Urinary bladder (tissue), 4 donors: Measurements from ENCODE around the gene MRPL57. TPM values are rescaled to one million over a fixed set of nuclear protein-coding genes. Genes with fewer than 3 reads are reported as not detected.
"Not testable (repeated sequence)": the region's sequence is repeated elsewhere in the genome, so short reads cannot be mapped to it uniquely, and the experiment has no call there.

Experiments
- DNase-seq: peaks from one replicate; pipeline ENCODE4 v3.0.0-alpha.2; 2015; ENCODE audit errors: extremely low spot score
- H3K27ac ChIP-seq: one replicate; pipeline ENCODE4 v1.5.1; 2013; ENCODE audit warnings: low read depth, mild to moderate bottlenecking, moderate library complexity
- H3K36me3 ChIP-seq: one replicate; pipeline ENCODE4 v1.6.1; 2013; ENCODE audit warnings: mild to moderate bottlenecking, moderate library complexity; ENCODE audit not compliant: insufficient read depth
- H3K4me1 ChIP-seq: one replicate; pipeline ENCODE4 v1.6.1; 2013; ENCODE audit warnings: mild to moderate bottlenecking, moderate library complexity; ENCODE audit not compliant: insufficient read depth
- H3K4me3 ChIP-seq: one replicate; pipeline ENCODE4 v1.5.1; 2013; ENCODE audit warnings: low read depth, low read length
- WGBS: extraction: QIAGEN DNeasy Blood & Tissue Kit; methylation state at CpG from one replicate; pipeline ENCODE4 v1.1.7; 2013; 5-methylcytosine and 5-hydroxymethylcytosine counted together
- polyA plus RNA-seq: library from polyadenylated mRNA; stranded (reverse); fragments of 200-250 nt; gene quantifications from one replicate; pipeline ENCODE4 v1.2.3, GENCODE V29; 2013
- small RNA-seq: library from RNA; depleted of rRNA; stranded (forward); fragments of <200 nt; gene quantifications from one replicate; pipeline ENCODE3, GENCODE V24; 2014
- total RNA-seq: library from RNA; depleted of rRNA; stranded (reverse); fragments of >200 nt; gene quantifications from one replicate; pipeline ENCODE4 v1.2.3, GENCODE V29; 2014
- donor health status: healthy with polysubstance abuse.
- donor health status: healthy.

The MRPL57 gene
- total and polyA plus RNA-seq, 2 donors = 13.4 to 22.2 TPM

DNA sequence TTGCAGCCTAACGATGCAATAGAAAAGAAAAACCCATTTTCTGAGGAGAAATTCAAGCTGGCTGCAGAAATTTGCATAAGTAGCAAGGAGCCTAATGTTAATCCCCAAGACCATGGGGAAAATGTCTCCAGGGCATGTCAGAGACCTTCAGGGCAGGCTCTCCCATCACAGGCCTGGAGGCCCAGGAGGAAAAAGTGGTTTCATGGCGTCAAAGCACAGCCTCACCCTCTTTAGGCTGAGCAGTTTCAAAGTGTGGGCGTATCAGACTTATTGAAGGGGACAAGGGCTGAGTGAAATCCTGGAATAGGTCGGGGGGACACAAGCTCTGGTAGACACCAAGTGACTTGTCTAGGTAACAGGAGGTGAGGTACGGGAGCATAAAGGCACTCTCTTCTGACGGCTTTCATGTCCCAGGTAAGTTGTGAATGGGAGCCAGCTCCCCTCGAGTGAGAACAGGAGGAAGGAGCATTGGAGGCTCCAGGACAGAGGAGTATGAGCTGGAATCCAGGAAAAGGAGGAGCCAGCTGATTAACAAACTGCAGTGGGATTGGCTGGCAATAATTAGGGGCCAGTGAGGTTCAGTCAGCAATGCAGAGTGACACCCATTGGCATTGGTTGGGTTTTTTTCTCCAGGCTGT is 35.8 kb downstream of the MRPL57 start:
- DNase-seq = no peak
- 86% methylated on average over 7 of the region's 7 CpGs for WGBS

DNA sequence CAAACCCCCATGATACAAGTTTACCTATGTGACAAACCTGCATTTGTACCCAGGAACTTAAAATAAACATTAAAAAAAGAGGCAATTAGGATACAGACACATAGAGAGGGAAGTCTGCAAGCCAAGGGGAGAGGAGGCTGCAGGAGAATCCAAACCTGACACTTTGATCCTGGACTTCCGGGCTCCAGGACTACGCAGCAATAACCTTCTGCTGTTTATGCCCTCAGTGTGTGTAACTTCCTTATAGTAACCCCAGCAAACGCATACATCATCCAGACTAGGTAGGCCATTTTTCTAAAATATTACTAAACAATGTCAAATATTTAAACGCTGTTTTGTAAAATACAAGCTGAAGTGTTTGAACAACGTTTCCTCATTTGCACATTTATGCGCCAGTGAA is 39.0 kb downstream of the MRPL57 start:
- not testable (repeated sequence) for H3K27ac ChIP-seq, H3K36me3 ChIP-seq, H3K4me1 ChIP-seq, DNase-seq, H3K4me3 ChIP-seq
- 60% methylated on average over 6 of the region's 6 CpGs for WGBS

More for the DNA sequence above, 35.8 kb downstream of the MRPL57 start:
- Histone ChIP-seq H3K4me1 (no peaks in the 10 kb centered on the region), H3K36me3 (no peaks in the 10 kb centered on the region), H3K27ac (no peak overlapping the region), H3K4me3 (no peak overlapping the region)

DNA sequence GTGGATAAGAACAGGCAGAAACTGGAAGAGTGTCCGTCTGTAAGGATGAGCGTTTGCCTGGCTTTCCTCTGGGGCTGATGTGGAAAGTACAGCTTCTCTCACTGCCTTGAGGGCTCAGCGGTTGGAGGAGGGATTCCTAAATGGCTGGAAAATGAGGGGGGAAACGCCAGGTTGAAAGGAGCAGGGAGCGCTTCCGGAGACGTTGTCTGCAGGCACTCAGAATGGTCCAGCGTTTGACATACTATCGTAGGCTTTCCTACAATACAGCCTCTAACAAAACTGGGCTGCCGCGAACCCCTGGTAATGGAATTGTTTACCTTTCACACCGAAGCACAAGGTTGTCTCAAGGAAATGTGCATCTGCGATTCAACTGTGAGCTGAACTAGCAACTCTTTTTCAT is 39.9 kb downstream of the MRPL57 start:
- WGBS = 15% methylated on average over 13 of the region's 13 CpGs
- Histone ChIP-seq H3K4me3 (no peak overlapping the region), H3K36me3 (no peaks in the 10 kb centered on the region), H3K4me1 (no peaks in the 10 kb centered on the region), H3K27ac (no peak overlapping the region)
- no peak for DNase-seq

DNA sequence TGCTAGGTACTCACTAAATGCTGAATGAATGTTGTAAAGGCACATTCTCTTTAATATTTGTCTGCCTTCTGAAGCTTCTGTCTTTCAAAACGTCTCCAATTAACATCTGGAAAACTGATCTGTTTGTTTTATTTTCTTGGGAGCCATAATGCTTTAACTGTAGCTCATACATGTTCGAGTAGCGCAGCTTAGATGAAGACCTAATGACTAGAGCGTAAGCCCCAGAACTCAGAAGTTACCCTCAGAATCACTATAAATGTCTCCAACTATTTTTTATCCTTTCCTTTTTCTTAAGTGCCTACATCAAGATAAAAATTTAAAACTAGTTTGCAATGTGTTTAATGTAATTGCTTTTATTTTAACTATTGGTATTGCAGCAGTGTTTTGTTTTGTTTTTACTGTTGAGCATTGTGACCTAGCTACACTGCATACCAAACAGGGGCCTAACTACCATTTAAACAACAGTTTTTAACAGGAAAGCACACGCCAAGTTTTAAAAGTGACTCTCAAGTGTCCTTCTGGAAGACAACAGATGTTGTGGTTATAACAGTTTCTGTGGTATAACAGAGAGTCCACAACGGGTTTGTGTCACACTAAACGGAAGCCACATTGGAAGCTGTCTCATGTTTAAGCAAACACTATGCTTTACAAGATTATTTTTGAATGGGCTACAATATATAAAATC is 42.0 kb downstream of the MRPL57 start:
- WGBS = 52% methylated on average over 7 of the region's 7 CpGs
- H3K27ac ChIP-seq = no peak overlapping the region
- H3K4me3 ChIP-seq = no peak overlapping the region
- DNase-seq = no peak
- H3K36me3 ChIP-seq = no peaks in the 10 kb centered on the region
- H3K4me1 ChIP-seq = no peaks in the 10 kb centered on the region

DNA sequence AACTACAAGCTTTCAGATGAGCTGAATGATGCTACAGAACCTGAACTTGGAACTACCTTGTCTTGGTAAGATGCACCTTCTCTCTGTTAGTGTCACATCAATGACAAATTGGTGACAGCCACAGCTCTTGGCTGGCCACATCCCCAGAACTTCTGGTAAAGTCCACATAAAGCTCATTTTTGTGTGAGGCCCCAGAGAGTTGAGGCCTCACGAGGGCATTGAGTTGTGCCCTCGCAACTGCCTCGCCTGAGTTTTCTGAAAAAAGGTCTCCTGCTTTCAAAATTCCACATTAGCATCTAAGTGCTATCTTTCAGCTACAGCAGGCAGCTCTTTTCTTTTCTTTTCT is 42.6 kb downstream of the MRPL57 start:
- Histone ChIP-seq H3K4me3 (no peak overlapping the region), H3K36me3 (no peaks in the 10 kb centered on the region), H3K27ac (no peak overlapping the region), H3K4me1 (no peaks in the 10 kb centered on the region)
- no peak for DNase-seq
- 70% methylated on average over 3 of the region's 3 CpGs for WGBS

DNA sequence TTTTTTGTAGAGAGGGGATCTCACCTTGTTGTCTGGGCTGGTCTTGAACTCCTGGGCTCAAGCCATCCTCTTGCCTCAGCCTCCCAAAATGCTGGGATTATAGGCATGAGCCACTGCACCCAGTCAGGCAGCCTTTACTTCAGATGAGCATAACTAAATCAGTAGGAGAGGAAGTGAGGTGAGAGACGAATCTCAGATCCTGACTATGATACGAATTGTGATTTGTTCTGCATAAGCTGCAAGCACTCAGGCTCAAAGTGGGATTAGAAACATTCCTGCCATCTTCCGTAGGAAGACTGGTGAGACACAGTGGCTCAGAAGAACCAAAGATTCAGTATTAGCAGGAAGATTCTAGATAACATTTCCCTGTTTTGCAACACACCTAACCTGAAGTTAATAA is 43.3 kb downstream of the MRPL57 start:
- WGBS = 60% methylated on average over 3 of the region's 3 CpGs
- H3K4me3 ChIP-seq, DNase-seq: not testable (repeated sequence)

DNA sequence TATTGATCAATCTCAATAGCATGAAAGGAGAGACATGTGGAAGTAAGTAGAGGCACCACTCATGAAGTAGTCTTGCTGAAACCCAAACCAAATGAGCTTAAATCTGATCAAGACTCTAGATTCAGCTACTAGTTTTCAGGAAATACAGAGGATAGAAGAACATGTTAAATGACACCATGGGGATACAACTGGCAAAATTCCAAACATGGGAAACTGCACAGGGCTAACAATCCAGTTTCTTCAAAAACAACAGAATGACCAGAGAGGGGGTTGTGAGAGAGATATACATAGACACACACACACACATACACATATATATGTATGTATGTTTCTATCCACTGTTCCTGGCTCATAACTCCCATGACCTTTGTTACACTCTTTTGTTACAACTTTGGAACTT is 44.8 kb downstream of the MRPL57 start:
- Histone ChIP-seq H3K27ac (no peak overlapping the region), H3K4me3 (no peak overlapping the region), H3K4me1 (no peaks in the 10 kb centered on the region), H3K36me3 (no peaks in the 10 kb centered on the region)
- DNase-seq = no peak

More for the DNA sequence above, 43.3 kb downstream of the MRPL57 start:
- not testable (repeated sequence) for H3K4me1 ChIP-seq, H3K27ac ChIP-seq, H3K36me3 ChIP-seq

DNA sequence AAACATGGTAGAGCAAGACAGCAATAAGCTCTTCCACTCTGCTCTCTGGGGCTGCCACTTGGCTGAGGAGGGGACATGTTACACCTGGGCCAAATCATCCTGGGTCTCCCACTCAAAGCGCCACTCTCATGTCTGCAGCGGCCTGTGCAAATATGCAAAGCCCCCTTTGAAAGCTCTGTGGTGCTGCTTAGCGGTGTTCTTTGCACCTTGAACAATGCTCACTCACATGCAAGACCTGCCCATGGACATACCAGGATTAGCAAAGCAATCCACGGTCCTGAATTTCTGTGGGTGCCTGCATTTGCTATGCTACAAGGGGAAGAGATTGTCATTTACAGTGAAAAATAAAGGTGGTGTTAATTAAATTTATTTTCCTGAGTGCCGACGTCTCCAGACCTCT is 48.6 kb downstream of the MRPL57 start:
- no peak overlapping the region for H3K27ac ChIP-seq
- no peak for DNase-seq
- no peak overlapping the region for H3K4me3 ChIP-seq
- 80% methylated on average over 6 of the region's 6 CpGs for WGBS
- no peaks in the 10 kb centered on the region for H3K4me1 ChIP-seq
- H3K36me3 ChIP-seq = no peaks in the 10 kb centered on the region

DNA sequence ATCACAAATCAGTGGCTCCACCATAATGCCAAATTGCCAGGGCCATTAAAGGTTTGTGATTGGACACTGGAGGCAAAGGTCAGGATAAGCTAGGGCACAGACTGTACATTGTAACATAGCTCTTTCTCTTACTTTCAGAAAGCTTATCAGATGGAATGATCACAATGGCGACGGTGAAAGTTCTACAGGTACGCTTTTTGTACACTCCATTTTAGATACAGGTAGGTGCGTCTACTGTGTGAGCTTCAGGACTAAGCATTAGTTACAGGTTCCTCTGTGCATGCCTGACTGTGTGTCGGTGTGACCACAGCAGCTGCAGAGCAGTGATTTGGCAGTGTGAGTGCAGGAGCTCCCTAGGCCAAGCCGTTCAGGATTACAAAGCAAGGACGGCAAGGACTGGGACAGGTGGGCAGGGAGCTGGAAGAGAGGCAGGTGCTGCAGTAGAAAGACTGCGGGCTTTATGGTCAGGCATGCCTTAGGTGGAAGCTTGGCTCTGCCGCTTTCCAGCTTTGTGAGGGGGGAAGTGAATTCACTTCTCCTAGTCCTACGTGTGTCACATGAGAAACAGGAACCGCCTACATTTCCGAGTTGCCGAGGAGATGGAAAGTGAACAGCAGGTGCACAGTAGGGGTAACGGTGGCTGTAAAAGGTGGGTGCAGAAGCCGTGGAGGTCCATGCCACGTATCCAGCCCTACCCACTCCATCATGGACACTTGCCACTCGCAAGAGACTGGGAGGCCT is 49.6 kb downstream of the MRPL57 start:
- 83% methylated on average over 17 of the region's 17 CpGs for WGBS
- H3K4me1 ChIP-seq = no peaks in the 10 kb centered on the region
- H3K4me3 ChIP-seq = no peak overlapping the region
- H3K36me3 ChIP-seq = no peaks in the 10 kb centered on the region
- no peak for DNase-seq
- no peak overlapping the region for H3K27ac ChIP-seq

DNA sequence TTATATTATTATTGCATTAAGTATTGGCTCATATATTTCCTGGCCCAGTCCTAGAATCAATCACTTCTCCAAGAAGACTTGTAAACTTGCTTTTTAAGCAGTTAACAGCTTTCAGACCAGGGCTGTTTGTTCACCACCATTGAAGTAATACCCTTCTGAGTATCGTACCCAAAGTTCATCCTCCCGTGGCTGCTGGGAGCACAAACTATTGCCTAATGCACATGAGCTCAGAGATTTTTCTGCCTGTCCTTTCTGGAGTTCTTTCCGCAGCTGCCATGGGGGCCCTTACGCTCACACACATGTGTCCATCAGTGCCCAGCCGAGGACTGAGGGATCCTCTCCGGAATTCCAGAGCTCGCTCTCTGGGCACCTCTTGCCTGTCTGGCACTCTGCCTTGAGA is 51.5 kb downstream of the MRPL57 start:
- DNase-seq = no peak
- no peaks in the 10 kb centered on the region for H3K4me1 ChIP-seq
- WGBS = 92% methylated on average over 7 of the region's 7 CpGs
- no peak overlapping the region for H3K27ac ChIP-seq
- no peak overlapping the region for H3K4me3 ChIP-seq
- H3K36me3 ChIP-seq = no peaks in the 10 kb centered on the region

Small RNA genes lying within 50 kb of the gene (small RNA-seq; reads per million reads assigned to genes)
- not detected for gene AL158032.1
- not detected for gene RF00086

Other genes with a start within 250 kb of the MRPL57 start
- 17.2 TPM for gene LATS2, start 115.1 kb upstream of the MRPL57 start, total RNA-seq
- gene LATS2, start 115.1 kb upstream of the MRPL57 start, polyA plus RNA-seq = 21.5 TPM
- gene SAP18, start 36.5 kb upstream of the MRPL57 start, total RNA-seq = 46.3 TPM
- 71.1 TPM for gene SAP18, start 36.5 kb upstream of the MRPL57 start, polyA plus RNA-seq
- gene SKA3, start 106 bp upstream of the MRPL57 start, total RNA-seq = 16.7 TPM
- 0.22 TPM for gene SKA3, start 106 bp upstream of the MRPL57 start, polyA plus RNA-seq